GM12874 (cell line): Measurements from ENCODE around the gene TEK.

Experiments
- CTCF ChIP-seq: IDR thresholded peaks from 2 replicates; pipeline ENCODE4 v1.5.1; 2011; ENCODE audit warnings: low read depth, mild to moderate bottlenecking, control low read depth, low read length, moderate library complexity; ENCODE audit not compliant: insufficient read depth

The TEK gene

GRCh38 chr9:27272103-27272502 is 163.1 kb downstream of the TEK start:
- no peak for TF ChIP-seq CTCF

- no peak for TF ChIP-seq CTCF
Measured at GRCh38 chr9:27273186-27273585, 164.2 kb downstream of the TEK start.

- TF ChIP-seq CTCF = peak; percentile 51
Measured at GRCh38 chr9:27276193-27277030, 167.4 kb downstream of the TEK start.

GRCh38 chr9:27278374-27278773 is 169.3 kb downstream of the TEK start:
- no peak for TF ChIP-seq CTCF

- TF ChIP-seq CTCF = no peak
Measured at GRCh38 chr9:27279611-27280010, 170.6 kb downstream of the TEK start.
